Neuron (in vitro differentiated cells): Measurements from ENCODE around the gene AGR2.
"Not testable (repeated sequence)": the region's sequence is repeated elsewhere in the genome, so short reads cannot be mapped to it uniquely, and the experiment has no call there.

Source experiments
- H2AFZ ChIP-seq: one replicate; pipeline ENCODE4 v1.6.1; 2013; ENCODE audit warnings: low read depth, mild to moderate bottlenecking, inconsistent platforms, low read length, moderate library complexity
- H3K27me3 ChIP-seq: one replicate; pipeline ENCODE4 v1.6.1; 2013; ENCODE audit warnings: low read length; ENCODE audit not compliant: insufficient read depth
- H3K36me3 ChIP-seq: one replicate; pipeline ENCODE4 v1.6.1; 2013; ENCODE audit warnings: low read length; ENCODE audit not compliant: insufficient read depth
- H3K4me1 ChIP-seq: one replicate; pipeline ENCODE4 v1.6.1; 2013; ENCODE audit warnings: low read length; ENCODE audit not compliant: insufficient read depth
- H3K4me3 ChIP-seq: 2 replicates; pipeline ENCODE4 v1.5.1; 2013; ENCODE audit warnings: mild to moderate bottlenecking, low read length, moderate library complexity
- H3K9me3 ChIP-seq: one replicate; pipeline ENCODE4 v1.6.1; 2013; ENCODE audit warnings: low read length

Gene AGR2

GRCh38 chr7:16804674-16805439, at the start of gene AGR2:
AGR2 (minus strand) TSS chr7:16804999; CDS start chr7:16801796, 3,203 bp downstream.
- no peaks in the 10 kb centered on the region for H3K36me3 ChIP-seq
- H3K4me1 ChIP-seq, result no peaks in the 10 kb centered on the region
- no peak within 1 kb of the TSS for H2AFZ ChIP-seq
- H3K4me3 ChIP-seq, result no peak within 1 kb of the TSS
- no peaks in the 10 kb centered on the region for H3K27me3 ChIP-seq
- no peaks in the 10 kb centered on the region for H3K9me3 ChIP-seq

- not testable (repeated sequence) for H3K9me3 ChIP-seq, H3K4me3 ChIP-seq, H2AFZ ChIP-seq, H3K4me1 ChIP-seq, H3K27me3 ChIP-seq, H3K36me3 ChIP-seq
Measured at GRCh38 chr7:16853189-16853588, 48.4 kb upstream of the AGR2 start.

GRCh38 chr7:16851829-16852228, 47.0 kb upstream of the AGR2 start:
- Histone ChIP-seq H3K36me3 (no peaks in the 10 kb centered on the region), H2AFZ (no peak overlapping the region), H3K9me3 (peaks cover 2% of the 10 kb centered on the region), H3K27me3 (no peaks in the 10 kb centered on the region), H3K4me1 (peaks cover 3% of the 10 kb centered on the region), H3K4me3 (no peak overlapping the region)

GRCh38 chr7:16850614-16851466, 46.0 kb upstream of the AGR2 start:
- H2AFZ ChIP-seq, result no peak overlapping the region
- no peak overlapping the region for H3K4me3 ChIP-seq
- H3K4me1 ChIP-seq, result peaks cover 3% of the 10 kb centered on the region
- H3K9me3 ChIP-seq, result peaks cover 2% of the 10 kb centered on the region
- no peaks in the 10 kb centered on the region for H3K27me3 ChIP-seq
- H3K36me3 ChIP-seq, result no peaks in the 10 kb centered on the region

GRCh38 chr7:16849296-16850148, 44.7 kb upstream of the AGR2 start:
- Histone ChIP-seq H3K4me3 (no peak overlapping the region), H3K9me3 (peaks cover 2% of the 10 kb centered on the region), H3K4me1 (peaks cover 3% of the 10 kb centered on the region), H3K27me3 (no peaks in the 10 kb centered on the region), H3K36me3 (no peaks in the 10 kb centered on the region), H2AFZ (no peak overlapping the region)

- no peaks in the 10 kb centered on the region for H3K36me3 ChIP-seq
- H3K4me3 ChIP-seq, result no peak overlapping the region
- H2AFZ ChIP-seq, result no peak overlapping the region
- H3K4me1 ChIP-seq, result peaks cover 3% of the 10 kb centered on the region
- H3K27me3 ChIP-seq, result no peaks in the 10 kb centered on the region
- H3K9me3 ChIP-seq, result peaks cover 2% of the 10 kb centered on the region
Measured at GRCh38 chr7:16847381-16847860, 42.6 kb upstream of the AGR2 start.

- Histone ChIP-seq H3K27me3 (no peaks in the 10 kb centered on the region), H2AFZ (no peak overlapping the region), H3K9me3 (peaks cover 2% of the 10 kb centered on the region), H3K4me3 (no peak overlapping the region), H3K4me1 (peaks cover 3% of the 10 kb centered on the region), H3K36me3 (no peaks in the 10 kb centered on the region)
Measured at GRCh38 chr7:16846601-16847165, 41.9 kb upstream of the AGR2 start.

GRCh38 chr7:16845746-16846145, 40.9 kb upstream of the AGR2 start:
- no peaks in the 10 kb centered on the region for H3K36me3 ChIP-seq
- peaks cover 3% of the 10 kb centered on the region for H3K4me1 ChIP-seq
- peaks cover 2% of the 10 kb centered on the region for H3K9me3 ChIP-seq
- no peak overlapping the region for H3K4me3 ChIP-seq
- H2AFZ ChIP-seq, result no peak overlapping the region
- H3K27me3 ChIP-seq, result no peaks in the 10 kb centered on the region

- no peaks in the 10 kb centered on the region for H3K36me3 ChIP-seq
- no peaks in the 10 kb centered on the region for H3K9me3 ChIP-seq
- no peaks in the 10 kb centered on the region for H3K4me1 ChIP-seq
- no peaks in the 10 kb centered on the region for H3K27me3 ChIP-seq
- no peak overlapping the region for H3K4me3 ChIP-seq
- H2AFZ ChIP-seq, result no peak overlapping the region
Measured at GRCh38 chr7:16841681-16842080, 36.9 kb upstream of the AGR2 start.

- Histone ChIP-seq H3K27me3 (no peaks in the 10 kb centered on the region), H3K36me3 (no peaks in the 10 kb centered on the region), H3K9me3 (no peaks in the 10 kb centered on the region), H3K4me1 (no peaks in the 10 kb centered on the region), H3K4me3 (no peak overlapping the region), H2AFZ (no peak overlapping the region)
Measured at GRCh38 chr7:16840094-16840493, 35.3 kb upstream of the AGR2 start.

GRCh38 chr7:16839646-16840045, 34.8 kb upstream of the AGR2 start:
- Histone ChIP-seq H3K9me3 (no peaks in the 10 kb centered on the region), H3K27me3 (no peaks in the 10 kb centered on the region), H3K4me3 (no peak overlapping the region), H3K4me1 (no peaks in the 10 kb centered on the region), H2AFZ (no peak overlapping the region), H3K36me3 (no peaks in the 10 kb centered on the region)

- no peak overlapping the region for H2AFZ ChIP-seq
- no peaks in the 10 kb centered on the region for H3K9me3 ChIP-seq
- H3K4me3 ChIP-seq, result no peak overlapping the region
- H3K27me3 ChIP-seq, result no peaks in the 10 kb centered on the region
- no peaks in the 10 kb centered on the region for H3K4me1 ChIP-seq
- no peaks in the 10 kb centered on the region for H3K36me3 ChIP-seq
Measured at GRCh38 chr7:16838891-16839290, 34.1 kb upstream of the AGR2 start.
